SU-DHL-6 (cell line): ENCODE results near the gene ADAMTS17.

Source experiments
- H2AFZ ChIP-seq: fragments of 200-600 bp; sonication (generic); 2 replicates; pipeline ENCODE4 v1.6.1; 2014; ENCODE audit warnings: low read depth, mild to moderate bottlenecking, moderate library complexity, mixed read lengths, antibody characterized with exemption, low read length; ENCODE audit not compliant: severe bottlenecking
- H3F3A ChIP-seq: fragments of 200-600 bp; shearing (Covaris generic); 2 replicates; pipeline ENCODE4 v1.6.0; 2016; ENCODE audit warnings: antibody characterized with exemption, mild to moderate bottlenecking; ENCODE audit not compliant: insufficient read depth
- H3K27ac ChIP-seq: fragments of 200-600 bp; sonication (generic); 2 replicates; pipeline ENCODE4 v1.5.1; 2016; ENCODE audit warnings: low read depth, mild to moderate bottlenecking, low read length, moderate library complexity, mixed read lengths
- H3K27me3 ChIP-seq: fragments of 200-600 bp; sonication (generic), shearing (Covaris generic); 2 replicates; pipeline ENCODE4 v1.6.0; 2014; ENCODE audit warnings: mild to moderate bottlenecking, low read length
- H3K36me3 ChIP-seq: fragments of 200-600 bp; sonication (generic); 2 replicates; pipeline ENCODE4 v1.6.1; 2014; ENCODE audit warnings: mild to moderate bottlenecking, low read length, mixed read lengths
- H3K4me2 ChIP-seq: fragments of 300-600, 200-600 bp; shearing (Covaris generic), sonication (generic); 2 replicates; pipeline ENCODE4 v1.6.0; 2014; ENCODE audit warnings: low read length, low read depth, mild to moderate bottlenecking; ENCODE audit not compliant: poor library complexity, severe bottlenecking
- H3K4me3 ChIP-seq: fragments of 200-600 bp; sonication (generic); 2 replicates; pipeline ENCODE4 v1.5.1; 2014; ENCODE audit warnings: antibody characterized with exemption, low read length, mild to moderate bottlenecking, mixed read lengths; ENCODE audit not compliant: insufficient read depth, poor library complexity, severe bottlenecking
- H3K79me2 ChIP-seq: fragments of 200-600 bp; sonication (generic); 2 replicates; pipeline ENCODE4 v1.6.1; 2014; ENCODE audit warnings: mild to moderate bottlenecking, low read length, moderate library complexity; ENCODE audit not compliant: insufficient read depth
- H3K9ac ChIP-seq: fragments of 200-600 bp; sonication (generic); 2 replicates; pipeline ENCODE4 v1.7.0; 2014; ENCODE audit warnings: mild to moderate bottlenecking, low read length
- H3K9me2 ChIP-seq: fragments of 200-600 bp; sonication (generic); replicated peaks from 2 replicates; pipeline ENCODE4 v1.6.1; 2014; ENCODE audit warnings: low read length; ENCODE audit not compliant: insufficient read depth
- H3K9me3 ChIP-seq: fragments of 200-600 bp; sonication (generic); 2 replicates; pipeline ENCODE4 v1.6.1; 2014; ENCODE audit warnings: low read length, mixed read lengths; ENCODE audit not compliant: insufficient read depth
- H4K20me1 ChIP-seq: fragments of 200-600 bp; sonication (generic); 2 replicates; pipeline ENCODE4 v1.6.1; 2014; ENCODE audit warnings: low read depth, mild to moderate bottlenecking, antibody characterized with exemption, low read length, moderate library complexity, mixed read lengths
- CTCF ChIP-seq: fragments of 200-600 bp; sonication (generic); IDR thresholded peaks from one replicate; pipeline ENCODE4 v1.5.1; 2017; ENCODE audit warnings: antibody characterized with exemption, mild to moderate bottlenecking, low read length, moderate library complexity; ENCODE audit not compliant: insufficient read depth, poor library complexity, severe bottlenecking
- EZH2phosphoT487 ChIP-seq: fragments of 200-600 bp; sonication (generic), shearing (Covaris generic); conservative IDR thresholded peaks from 2 replicates; pipeline ENCODE4 v1.6.1; 2018; ENCODE audit warnings: mild to moderate bottlenecking, antibody characterized with exemption, low read length, moderate library complexity, mixed read lengths

Gene ADAMTS17

GRCh38 chr15:100318880-100319279, 22.9 kb downstream of the ADAMTS17 start:
- H3K79me2 ChIP-seq, result no peaks in the 10 kb centered on the region
- no peak overlapping the region for H3K9ac ChIP-seq
- no peaks in the 10 kb centered on the region for H3K9me3 ChIP-seq
- no peak overlapping the region for H3K27ac ChIP-seq
- TF ChIP-seq CTCF (no peak), EZH2phosphoT487 (no peak)
- no peaks in the 10 kb centered on the region for H3K9me2 ChIP-seq
- H3K4me2 ChIP-seq, result no peak overlapping the region
- H3K27me3 ChIP-seq, result no peaks in the 10 kb centered on the region
- no peaks in the 10 kb centered on the region for H4K20me1 ChIP-seq
- no peak overlapping the region for H2AFZ ChIP-seq
- no peak overlapping the region for H3K4me3 ChIP-seq
- no peaks in the 10 kb centered on the region for H3K36me3 ChIP-seq
- H3F3A ChIP-seq, result no peaks in the 10 kb centered on the region

DNA sequence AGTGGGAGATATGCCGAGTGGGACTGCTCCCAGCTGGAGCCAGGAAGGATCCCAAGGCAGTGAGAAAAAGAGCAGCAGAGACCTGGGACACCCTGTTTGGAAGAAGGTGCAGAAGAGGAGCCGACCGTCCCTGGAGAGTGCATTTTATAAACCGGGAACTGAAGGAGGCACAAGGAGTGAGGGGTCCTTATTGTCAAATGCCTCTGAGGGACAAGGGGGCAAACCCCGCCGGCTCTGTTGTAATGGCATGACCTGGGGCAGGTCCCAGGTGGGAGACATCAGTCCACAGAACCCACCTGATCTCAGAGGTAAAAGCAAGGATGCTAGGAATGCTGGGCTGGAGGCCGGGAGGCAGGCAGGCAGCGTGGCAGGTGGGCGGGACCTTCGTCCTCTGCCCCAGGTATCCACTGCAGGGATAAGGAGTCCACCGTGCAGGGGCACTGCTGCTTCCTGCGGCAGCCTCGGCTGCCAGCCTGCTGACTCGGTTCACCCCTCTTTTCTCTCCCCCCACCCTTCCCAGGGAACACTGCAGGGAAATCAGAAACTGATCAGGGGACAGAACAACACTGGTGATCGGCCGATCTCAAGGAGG, 26.9 kb downstream of the ADAMTS17 start:
- Histone ChIP-seq H3K27me3 (no peaks in the 10 kb centered on the region), H3K79me2 (no peaks in the 10 kb centered on the region), H3F3A (no peaks in the 10 kb centered on the region), H3K9me3 (no peaks in the 10 kb centered on the region), H4K20me1 (no peaks in the 10 kb centered on the region), H3K27ac (no peak overlapping the region), H3K4me2 (no peak overlapping the region), H3K9me2 (no peaks in the 10 kb centered on the region), H2AFZ (no peak overlapping the region), H3K9ac (no peak overlapping the region), H3K36me3 (no peaks in the 10 kb centered on the region), H3K4me3 (no peak overlapping the region)
- no peak for TF ChIP-seq EZH2phosphoT487
- TF ChIP-seq CTCF, result no peak

DNA sequence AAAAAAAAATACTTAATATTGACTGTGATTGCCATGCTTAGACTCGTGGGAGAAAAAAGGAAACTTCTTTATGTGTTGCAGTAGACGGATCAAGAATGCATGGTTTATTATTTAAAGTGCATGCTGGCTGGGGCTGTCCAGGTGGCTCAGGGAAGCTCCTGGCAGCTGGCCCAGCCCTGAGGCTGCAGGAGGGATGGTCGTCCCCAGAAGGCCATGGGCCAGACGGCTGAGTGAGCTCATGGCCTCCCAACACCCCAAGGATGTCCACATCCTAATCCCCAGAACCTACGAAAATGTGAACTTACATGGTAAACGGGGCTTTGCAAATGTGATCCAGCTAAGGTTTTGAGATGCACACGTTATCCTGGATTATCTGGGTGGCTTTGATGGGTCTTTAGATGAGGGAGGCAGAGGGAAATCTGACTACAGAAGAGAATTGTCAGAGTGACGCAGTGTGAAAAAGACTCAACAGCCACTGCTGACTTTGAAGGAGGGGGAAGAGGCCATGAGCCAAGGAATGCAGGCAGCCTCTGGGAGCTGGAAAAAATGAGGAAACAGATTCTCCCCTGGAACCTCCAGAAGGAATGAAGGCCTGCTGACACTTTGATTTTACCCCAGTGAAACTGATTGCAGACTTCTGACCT, 29.8 kb downstream of the ADAMTS17 start:
- no peak for TF ChIP-seq CTCF
- TF ChIP-seq EZH2phosphoT487, result no peak
- H3K36me3 ChIP-seq, result no peaks in the 10 kb centered on the region

More for the DNA sequence above, 29.8 kb downstream of the ADAMTS17 start:
- no peaks in the 10 kb centered on the region for H3F3A ChIP-seq
- H3K4me3 ChIP-seq, result no peak overlapping the region
- H3K27me3 ChIP-seq, result no peaks in the 10 kb centered on the region
- H3K4me2 ChIP-seq, result no peak overlapping the region
- no peak overlapping the region for H3K9ac ChIP-seq
- no peaks in the 10 kb centered on the region for H3K9me2 ChIP-seq
- H3K27ac ChIP-seq, result no peak overlapping the region
- no peaks in the 10 kb centered on the region for H3K9me3 ChIP-seq
- no peaks in the 10 kb centered on the region for H4K20me1 ChIP-seq
- H3K79me2 ChIP-seq, result no peaks in the 10 kb centered on the region
- no peak overlapping the region for H2AFZ ChIP-seq
